ENCODE data around the gene NDUFA7.

DNA sequence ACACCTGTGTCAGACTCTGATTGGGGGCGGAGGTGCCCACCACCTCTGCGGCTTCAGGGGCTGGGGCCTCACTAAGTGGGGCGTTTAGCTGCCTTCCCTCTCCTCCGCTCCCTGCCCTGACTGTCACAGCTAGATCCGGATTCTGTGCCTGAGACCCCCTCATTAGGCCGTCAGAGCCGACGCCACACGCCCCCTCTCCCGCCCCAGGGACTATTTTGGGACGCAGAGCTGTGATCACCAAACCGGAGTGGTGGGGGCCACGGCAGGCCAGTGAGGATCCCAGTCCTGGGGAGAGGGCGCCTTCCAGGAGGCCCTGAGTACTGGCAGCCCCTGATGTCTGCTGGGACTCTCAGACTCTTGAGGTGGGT lies 21.1 kb upstream of the NDUFA7 start:
- TF ChIP-seq, protein P1, sequence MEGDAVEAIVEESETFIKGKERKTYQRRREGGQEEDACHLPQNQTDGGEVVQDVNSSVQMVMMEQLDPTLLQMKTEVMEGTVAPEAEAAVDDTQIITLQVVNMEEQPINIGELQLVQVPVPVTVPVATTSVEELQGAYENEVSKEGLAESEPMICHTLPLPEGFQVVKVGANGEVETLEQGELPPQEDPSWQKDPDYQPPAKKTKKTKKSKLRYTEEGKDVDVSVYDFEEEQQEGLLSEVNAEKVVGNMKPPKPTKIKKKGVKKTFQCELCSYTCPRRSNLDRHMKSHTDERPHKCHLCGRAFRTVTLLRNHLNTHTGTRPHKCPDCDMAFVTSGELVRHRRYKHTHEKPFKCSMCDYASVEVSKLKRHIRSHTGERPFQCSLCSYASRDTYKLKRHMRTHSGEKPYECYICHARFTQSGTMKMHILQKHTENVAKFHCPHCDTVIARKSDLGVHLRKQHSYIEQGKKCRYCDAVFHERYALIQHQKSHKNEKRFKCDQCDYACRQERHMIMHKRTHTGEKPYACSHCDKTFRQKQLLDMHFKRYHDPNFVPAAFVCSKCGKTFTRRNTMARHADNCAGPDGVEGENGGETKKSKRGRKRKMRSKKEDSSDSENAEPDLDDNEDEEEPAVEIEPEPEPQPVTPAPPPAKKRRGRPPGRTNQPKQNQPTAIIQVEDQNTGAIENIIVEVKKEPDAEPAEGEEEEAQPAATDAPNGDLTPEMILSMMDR (IDR thresholded peaks at IDR 0.05; ENCODE audit: low read depth, low read length, poor library complexity, severe bottlenecking) = no peak
- no peak for TF ChIP-seq EZH2phosphoT487 (IDR thresholded peaks at IDR 0.05; ENCODE audit: borderline replicate concordance, low read length)

All from DOHH2 (cell line).